ENCODE data around the gene COL6A3. TPM values are rescaled to one million over a fixed set of nuclear protein-coding genes. Genes with fewer than 3 reads are reported as not detected.

Gene COL6A3
- total RNA-seq, 1 donor from 2014 or later, result 0.02 TPM

DNA sequence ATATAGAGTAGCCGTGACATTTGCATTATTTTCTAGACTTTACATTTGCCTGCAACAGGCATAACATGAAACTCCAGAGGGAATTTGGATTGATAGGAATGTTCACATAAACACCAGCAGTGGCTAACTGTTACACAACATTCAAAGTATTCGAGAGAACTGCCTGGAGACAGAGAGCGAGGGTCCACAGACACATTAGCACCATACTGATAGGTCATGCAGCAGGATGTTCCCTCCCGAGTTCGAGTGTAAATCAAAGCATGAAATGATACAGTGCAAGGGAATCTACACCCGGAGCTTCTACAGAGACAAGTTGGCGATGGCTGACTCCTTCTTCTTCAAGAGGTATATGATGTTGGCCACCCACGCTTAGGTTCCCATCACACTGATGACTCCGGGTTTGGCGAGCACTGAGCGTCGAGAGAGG is 89.5 kb downstream of the COL6A3 start:
- TF ChIP-seq, protein P1, sequence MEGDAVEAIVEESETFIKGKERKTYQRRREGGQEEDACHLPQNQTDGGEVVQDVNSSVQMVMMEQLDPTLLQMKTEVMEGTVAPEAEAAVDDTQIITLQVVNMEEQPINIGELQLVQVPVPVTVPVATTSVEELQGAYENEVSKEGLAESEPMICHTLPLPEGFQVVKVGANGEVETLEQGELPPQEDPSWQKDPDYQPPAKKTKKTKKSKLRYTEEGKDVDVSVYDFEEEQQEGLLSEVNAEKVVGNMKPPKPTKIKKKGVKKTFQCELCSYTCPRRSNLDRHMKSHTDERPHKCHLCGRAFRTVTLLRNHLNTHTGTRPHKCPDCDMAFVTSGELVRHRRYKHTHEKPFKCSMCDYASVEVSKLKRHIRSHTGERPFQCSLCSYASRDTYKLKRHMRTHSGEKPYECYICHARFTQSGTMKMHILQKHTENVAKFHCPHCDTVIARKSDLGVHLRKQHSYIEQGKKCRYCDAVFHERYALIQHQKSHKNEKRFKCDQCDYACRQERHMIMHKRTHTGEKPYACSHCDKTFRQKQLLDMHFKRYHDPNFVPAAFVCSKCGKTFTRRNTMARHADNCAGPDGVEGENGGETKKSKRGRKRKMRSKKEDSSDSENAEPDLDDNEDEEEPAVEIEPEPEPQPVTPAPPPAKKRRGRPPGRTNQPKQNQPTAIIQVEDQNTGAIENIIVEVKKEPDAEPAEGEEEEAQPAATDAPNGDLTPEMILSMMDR (IDR thresholded peaks at IDR 0.05), result no peak
- Mint-ChIP-seq H3K27me3 (peaks cover 7% of the 10 kb centered on the region), H3K9me3 (no peaks in the 10 kb centered on the region), H3K4me1 (no peaks in the 10 kb centered on the region), H3K36me3 (ENCODE audit: low read depth) (no peaks in the 10 kb centered on the region), H3K27ac (no peak overlapping the region), H3K4me3 (no peak overlapping the region)
- intact Hi-C loops (cut with micrococcal nuclease), result no loop called here
- ChIA-PET POLR2A (no interaction called here), CTCF (no interaction called here)
- DNase-seq, result no peak
- no peak for ATAC-seq (ENCODE audit: low read depth)

DNA sequence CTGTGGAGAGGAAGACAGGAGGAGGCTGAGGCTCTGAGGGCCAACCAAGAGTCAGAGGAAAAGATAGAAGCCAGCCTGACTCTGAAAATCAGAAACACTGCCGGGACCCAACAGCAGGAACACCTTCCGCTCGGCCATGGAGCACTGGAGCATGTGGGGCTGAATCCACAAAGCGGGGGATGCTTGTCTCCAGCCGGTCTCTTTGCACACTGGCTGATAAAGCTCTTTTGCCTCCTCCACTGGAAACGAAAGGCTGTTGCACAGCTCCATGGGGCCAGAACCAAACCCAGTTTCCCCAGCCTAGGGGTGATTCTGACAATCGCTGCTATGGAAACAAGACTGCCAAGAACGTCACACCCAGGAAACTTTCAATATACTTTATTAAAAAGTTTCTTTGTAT is 90.3 kb downstream of the COL6A3 start:
- TF ChIP-seq, protein P1 (IDR thresholded peaks at IDR 0.05), result no peak
- ATAC-seq (ENCODE audit: low read depth) (no peak), DNase-seq (no peak)
- CTCF ChIA-PET, result no interaction called here
- POLR2A ChIA-PET, result no interaction called here
- no peaks in the 10 kb centered on the region for H3K36me3 Mint-ChIP-seq (ENCODE audit: low read depth)
- H3K9me3 Mint-ChIP-seq, result no peaks in the 10 kb centered on the region
- peaks cover 7% of the 10 kb centered on the region for H3K27me3 Mint-ChIP-seq
- intact Hi-C loops (cut with micrococcal nuclease), result no loop called here
- no peaks in the 10 kb centered on the region for H3K4me1 Mint-ChIP-seq
- H3K4me3 Mint-ChIP-seq, result no peak overlapping the region
- no peak overlapping the region for H3K27ac Mint-ChIP-seq

DNA sequence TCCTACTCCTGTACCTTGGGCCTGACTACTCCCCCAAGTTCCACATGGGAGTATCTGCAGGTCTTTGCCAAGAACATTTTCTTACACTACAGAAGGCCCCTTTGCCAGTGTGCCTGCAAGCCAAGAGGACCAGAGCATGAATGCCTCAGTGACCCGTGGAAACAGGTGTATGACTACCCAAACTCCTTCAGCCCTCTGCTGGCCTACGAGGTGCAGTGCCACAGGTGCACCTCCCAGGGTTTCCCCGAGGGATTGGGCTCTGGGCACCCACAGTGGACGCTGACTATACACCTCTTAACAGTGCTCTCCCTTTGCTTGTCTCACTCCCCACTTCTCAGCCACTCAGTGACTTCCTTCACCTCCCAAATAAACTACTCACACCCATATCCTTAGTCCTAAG is 91.4 kb downstream of the COL6A3 start:
- ATAC-seq (ENCODE audit: low read depth), result no peak
- H3K27me3 Mint-ChIP-seq, result peaks cover 7% of the 10 kb centered on the region
- H3K4me1 Mint-ChIP-seq, result no peaks in the 10 kb centered on the region
- no peaks in the 10 kb centered on the region for H3K9me3 Mint-ChIP-seq
- no peaks in the 10 kb centered on the region for H3K36me3 Mint-ChIP-seq (ENCODE audit: low read depth)
- H3K4me3 Mint-ChIP-seq, result no peak overlapping the region
- TF ChIP-seq, protein P1 (IDR thresholded peaks at IDR 0.05), result no peak
- no peak overlapping the region for H3K27ac Mint-ChIP-seq
- ChIA-PET CTCF (no interaction called here), POLR2A (no interaction called here)
- intact Hi-C loops (cut with micrococcal nuclease), result no loop called here
- no peak for DNase-seq

DNA sequence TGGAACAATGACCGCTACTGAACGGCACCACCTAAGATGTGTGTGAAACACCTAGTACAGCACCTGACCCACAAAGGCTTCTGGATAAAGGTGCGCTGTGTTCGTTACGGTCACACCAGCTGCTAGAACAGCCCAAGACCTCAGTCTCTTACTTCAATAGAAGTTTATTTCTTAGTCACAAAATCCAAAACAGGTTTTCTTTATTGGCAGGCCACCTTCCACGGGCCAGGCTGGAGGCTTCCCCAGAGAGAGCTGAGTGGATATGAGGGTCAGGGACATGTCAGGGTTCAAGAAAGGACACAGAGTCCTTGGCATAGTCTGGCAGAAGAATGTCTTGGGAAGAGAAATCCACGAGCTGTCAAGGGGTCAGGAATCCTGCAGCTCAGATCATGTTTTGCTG is 92.2 kb downstream of the COL6A3 start:
- intact Hi-C loops (cut with micrococcal nuclease), result no loop called here
- H3K9me3 Mint-ChIP-seq, result no peaks in the 10 kb centered on the region
- TF ChIP-seq, protein P1 (IDR thresholded peaks at IDR 0.05), result no peak
- ATAC-seq (ENCODE audit: low read depth), result no peak
- H3K4me3 Mint-ChIP-seq, result no peak overlapping the region
- H3K36me3 Mint-ChIP-seq (ENCODE audit: low read depth), result no peaks in the 10 kb centered on the region
- ChIA-PET CTCF (no interaction called here), POLR2A (no interaction called here)
- no peak for DNase-seq
- H3K27me3 Mint-ChIP-seq, result peaks cover 7% of the 10 kb centered on the region
- H3K27ac Mint-ChIP-seq, result no peak overlapping the region
- H3K4me1 Mint-ChIP-seq, result no peaks in the 10 kb centered on the region

DNA sequence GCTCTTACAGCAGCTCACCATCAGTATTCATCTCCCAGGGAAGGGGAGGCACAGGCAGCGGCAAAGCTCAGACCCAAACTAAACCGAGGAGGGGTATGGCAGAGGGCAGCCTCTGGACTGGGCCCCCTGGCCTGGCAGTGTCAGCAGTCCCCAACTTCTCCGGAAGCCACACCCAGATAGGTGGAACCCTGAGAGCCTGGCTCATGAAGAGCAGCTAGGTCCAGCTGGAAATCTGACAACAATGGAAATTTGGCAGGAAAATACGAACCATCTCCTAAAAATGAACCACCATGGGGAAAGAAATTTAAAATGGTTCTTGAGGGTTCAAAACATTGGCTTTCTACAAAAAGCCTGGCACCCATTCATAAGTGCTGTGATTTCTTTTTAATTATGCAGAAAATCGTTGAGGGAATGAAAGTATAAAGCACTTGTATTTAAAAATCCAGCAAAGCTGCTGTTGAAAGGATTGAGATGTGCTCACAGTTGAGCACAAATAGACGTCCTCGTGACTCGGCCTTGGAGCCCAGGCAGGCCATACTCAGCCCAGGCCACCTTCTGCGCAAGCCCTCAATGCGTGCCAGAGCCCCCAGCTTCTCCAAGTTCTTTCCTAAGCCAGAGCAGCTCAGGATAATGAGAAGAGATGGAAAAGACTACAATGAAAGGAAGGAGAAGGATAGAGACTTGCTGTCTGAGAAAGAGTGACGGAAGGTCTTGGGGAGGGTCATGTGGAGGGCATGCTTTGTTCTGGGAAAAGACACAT is 93.0 kb downstream of the COL6A3 start:
- Mint-ChIP-seq H3K9me3 (no peaks in the 10 kb centered on the region), H3K27ac (no peak overlapping the region)
- POLR2A ChIA-PET, result no interaction called here

More for the DNA sequence above, 93.0 kb downstream of the COL6A3 start:
- Mint-ChIP-seq H3K27me3 (peaks cover 7% of the 10 kb centered on the region), H3K4me3 (no peak overlapping the region), H3K36me3 (ENCODE audit: low read depth) (no peaks in the 10 kb centered on the region), H3K4me1 (no peaks in the 10 kb centered on the region)
- intact Hi-C loops (cut with micrococcal nuclease), result no loop called here
- CTCF ChIA-PET, result no interaction called here
- TF ChIP-seq, protein P1 (IDR thresholded peaks at IDR 0.05), result no peak
- no peak for ATAC-seq (ENCODE audit: low read depth)
- no peak for DNase-seq
